K562 (cell line): ENCODE results near the gene NMNAT1. TPM values are rescaled to one million over a fixed set of nuclear protein-coding genes. Genes with fewer than 3 reads are reported as not detected.

Source experiments
- CBX2 ChIP-seq: fragments of 200-600 bp; sonication (generic); IDR thresholded peaks from one replicate; pipeline ENCODE4 v1.6.1; 2012; ENCODE audit warnings: mild to moderate bottlenecking, low read length, inconsistent platforms; ENCODE audit not compliant: insufficient read depth, poor library complexity, severe bottlenecking
- ETV6 ChIP-seq, 3 experiments: fragments of 150-350 bp in 1 of 3; sonication (generic) in 1 of 3; formaldehyde crosslinking in 1 of 3; IDR thresholded peaks; 2 replicates each; pipeline versions ENCODE4 v1.6.1 to v1.8.0; 2014 to 2022; ENCODE audit warnings: borderline replicate concordance in 2 of 3, low read depth in 2 of 3, antibody characterized with exemption in 1 of 3, low read length in 1 of 3, mild to moderate bottlenecking in 1 of 3, missing genetic modification reagents in 1 of 3
- GATAD2B ChIP-seq: fragments of 450-650 bp; IDR thresholded peaks from 2 replicates; pipeline ENCODE4 v1.6.1; 2017; ENCODE audit warnings: mild to moderate bottlenecking, borderline replicate concordance
- IFI16 ChIP-seq: fragments of 250-450 bp; sonication (Bioruptor Pico); IDR thresholded peaks from 2 replicates; pipeline ENCODE4 v2.1.2; 2022; ENCODE audit warnings: mild to moderate bottlenecking, inconsistent platforms
- IRF2 ChIP-seq: sonication (generic); formaldehyde crosslinking; IDR thresholded peaks from 2 replicates; pipeline ENCODE4 v1.8.1; 2022; ENCODE audit warnings: mild to moderate bottlenecking, missing genetic modification reagents
- KDM4B ChIP-seq, 2 experiments: fragments of 450-650 bp in 1 of 2; sonication (generic) in 1 of 2; IDR thresholded peaks; 2 replicates each; pipeline ENCODE4 v1.6.1; 2016 to 2017; ENCODE audit warnings: borderline replicate concordance in 2 of 2, antibody characterized with exemption in 1 of 2, low read depth in 1 of 2, mild to moderate bottlenecking in 1 of 2
- L3MBTL2 ChIP-seq: fragments of 450-650 bp; IDR thresholded peaks from 2 replicates; pipeline ENCODE4 v1.6.1; 2016; ENCODE audit warnings: mild to moderate bottlenecking, moderate library complexity
- MXD1 ChIP-seq: fragments of 250-450 bp; sonication (Bioruptor Pico); IDR thresholded peaks from 2 replicates; pipeline ENCODE4 v1.8.0; 2021; ENCODE audit warnings: borderline replicate concordance, mild to moderate bottlenecking, moderate library complexity; ENCODE audit not compliant: poor library complexity, severe bottlenecking
- NCOA4 ChIP-seq: fragments of 450-650 bp; IDR thresholded peaks from 2 replicates; pipeline ENCODE4 v1.6.1; 2018; ENCODE audit warnings: mild to moderate bottlenecking; ENCODE audit not compliant: partially characterized antibody
- POLR2B ChIP-seq: fragments of 450-650 bp; IDR thresholded peaks from 2 replicates; pipeline ENCODE4 v1.6.1; 2018; ENCODE audit warnings: low read depth; ENCODE audit not compliant: partially characterized antibody
- RAD21 ChIP-seq, 2 experiments: fragments of 250-450 bp in 1 of 2; fragments of 450-650 bp in 1 of 2; sonication (Bioruptor Pico) in 1 of 2; formaldehyde crosslinking in 1 of 2; IDR thresholded peaks in 1 of 2; conservative IDR thresholded peaks in 1 of 2; 2 replicates each; pipeline versions ENCODE4 v1.4.0 to v1.8.0; 2020 to 2022; ENCODE audit warnings: mild to moderate bottlenecking in 2 of 2, moderate library complexity in 1 of 2
- RBM22 ChIP-seq: fragments of 200-400 bp; formaldehyde crosslinking; IDR thresholded peaks from 2 replicates; pipeline ENCODE4 v1.6.1; 2018; ENCODE audit warnings: low read length, low read depth; ENCODE audit not compliant: poor library complexity, severe bottlenecking
- SLC30A9 ChIP-seq: fragments of 250-450 bp; sonication (Bioruptor Pico); IDR thresholded peaks from 2 replicates; pipeline ENCODE4 v1.8.0; 2022; ENCODE audit warnings: mild to moderate bottlenecking, moderate library complexity
- STAT5A ChIP-seq: IDR thresholded peaks from 2 replicates; pipeline ENCODE4 v1.6.1; 2012; ENCODE audit warnings: low read length, inconsistent platforms, borderline replicate concordance
- TFAP4 ChIP-seq: sonication (generic); formaldehyde crosslinking; IDR thresholded peaks from 2 replicates; pipeline ENCODE4 v1.8.0; 2022; ENCODE audit warnings: missing genetic modification reagents, mild to moderate bottlenecking, moderate library complexity, borderline replicate concordance
- ZFP36 ChIP-seq: fragments of 150-350 bp; IDR thresholded peaks from 2 replicates; pipeline ENCODE4 v1.6.1; 2018; ENCODE audit warnings: low read length, low read depth; ENCODE audit not compliant: partially characterized antibody
- ZFX ChIP-seq: sonication (generic); formaldehyde crosslinking; IDR thresholded peaks from 2 replicates; pipeline ENCODE4 v1.8.0; 2022; ENCODE audit warnings: mild to moderate bottlenecking, missing genetic modification reagents, moderate library complexity
- ZNF277 ChIP-seq: fragments of 250-450 bp; sonication (Bioruptor Pico); IDR thresholded peaks from 2 replicates; pipeline ENCODE4 v1.8.0; 2022; ENCODE audit warnings: inconsistent platforms, mild to moderate bottlenecking, moderate library complexity, borderline replicate concordance
- ZNF282 ChIP-seq: sonication (generic); formaldehyde crosslinking; IDR thresholded peaks from 2 replicates; pipeline ENCODE4 v1.8.1; 2023; ENCODE audit warnings: missing genetic modification reagents
- ZNF644 ChIP-seq: fragments of 200-800 bp; sonication (Bioruptor generic); IDR thresholded peaks from 2 replicates; pipeline ENCODE4 v1.6.1; 2016; ENCODE audit warnings: low read depth, missing genetic modification characterization, missing compliant biosample characterization
- polyA plus RNA-seq, 8 experiments: library from polyadenylated mRNA; depleted of rRNA in 4 of 8; stranded (reverse) in 5 of 8; unstranded in 3 of 8; fragments of >200 nt; fragmentation: Nextera tagmentation in 2 of 8; fragmentation: Illumina TruSeq in 1 of 8; extraction: Ambion mirVana in 2 of 8; extraction: Trizol in 1 of 8; gene quantifications; 2 replicates each; pipeline versions ENCODE4 v1.2.1 to v1.2.3, GENCODE V29; 2011 to 2014; ENCODE audit warnings: inconsistent platforms in 1 of 8, missing spikeins in 1 of 8
- total RNA-seq, 7 experiments: library from RNA; depleted of rRNA in 6 of 7; stranded (reverse); fragments of >200 nt in 6 of 7; fragmentation: Illumina TruSeq in 2 of 7; extraction: Trizol in 2 of 7; gene quantifications; 2 replicates each; pipeline versions ENCODE4 v1.2.1 to v1.2.3, GENCODE V29; 2011 to 2021; ENCODE audit warnings: low replicate concordance in 1 of 7

NMNAT1 gene
- total and polyA plus RNA-seq, 9 of the 15 experiments (the other 6 are each of a cell fraction or from before 2014, with no cell fraction given) = 5.1 to 14.6 (median 12.1) TPM

DNA sequence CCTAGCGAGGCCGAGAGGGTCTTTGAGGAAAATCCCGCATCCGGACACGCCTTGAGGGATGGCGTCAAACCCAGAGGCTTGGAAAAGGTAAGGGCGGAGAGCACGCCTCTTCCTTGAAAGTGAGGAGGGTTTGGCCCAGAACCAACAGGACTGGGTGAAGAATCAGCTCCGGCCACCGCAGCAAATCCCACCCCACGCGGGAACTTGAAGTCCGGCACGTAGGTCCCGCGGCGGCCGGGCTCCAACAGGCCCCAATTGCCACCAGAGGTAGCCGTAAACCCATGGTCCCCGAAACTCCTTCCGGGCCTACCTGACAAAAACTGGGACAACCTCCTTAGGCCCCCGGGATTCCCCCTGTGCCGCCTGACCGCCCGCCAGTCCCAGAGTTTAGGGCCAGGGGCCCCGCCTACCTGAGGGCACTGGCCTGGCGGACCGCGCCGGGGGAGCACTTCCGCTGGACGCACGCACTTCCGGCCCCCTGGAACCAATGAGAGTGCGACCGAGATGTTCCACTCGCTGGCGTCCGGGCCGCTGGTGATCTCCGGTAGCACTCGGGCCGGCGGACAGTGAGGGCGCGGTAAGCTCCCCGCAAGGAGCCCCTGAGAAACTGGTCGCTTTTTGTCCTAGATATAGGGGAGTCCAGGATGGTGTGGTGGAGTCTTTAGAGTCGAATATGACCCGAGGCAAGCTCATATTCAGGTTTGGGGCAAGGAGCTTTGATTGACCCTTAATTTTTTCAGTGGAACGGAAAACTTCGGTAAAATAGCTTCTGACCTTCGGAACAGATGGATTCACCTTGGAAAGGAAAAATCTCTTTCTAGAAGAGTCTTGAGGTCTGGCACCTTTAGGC lies at the start of gene NMNAT1, which contains the start of gene LZIC (continued):
- TF ChIP-seq RAD21 (CRISPR knock-in tag; conservative IDR thresholded peaks at IDR 0.05 in 1 of 2, IDR thresholded peaks at IDR 0.05 in 1 of 2) (no peak; a peak in 1 of 4 replicates), L3MBTL2 (peak; percentile 69), SLC30A9 (CRISPR knock-in tag) (no peak), RBM22 (peak; percentile 92), IRF2 (CRISPR knock-in tag) (no peak), ZNF644 (tag) (peak; percentile 55), GATAD2B (peak; percentile 60; the same call in 1 of the 2 replicates), TFAP4 (CRISPR knock-in tag) (peak; percentile 91), KDM4B (IDR thresholded peaks at IDR 0.05; ENCODE audit: borderline replicate concordance in 2 of 2, low read depth in 1 of 2) (peak in 1 of 2 experiments; percentile 99; a peak in 2 of 4 replicates), ETV6 (IDR thresholded peaks at IDR 0.05; ENCODE audit: borderline replicate concordance in 1 of 2, low read depth in 2 of 2, low read length in 1 of 2) (peak in 1 of 2 experiments; percentile 49; a peak in 1 of 4 replicates), ETV6 (CRISPR knock-in tag; IDR thresholded peaks at IDR 0.05; ENCODE audit: borderline replicate concordance) (no peak), MXD1 (CRISPR knock-in tag) (peak; percentile 62), IFI16 (CRISPR knock-in tag) (no peak), STAT5A (no peak), ZFX (CRISPR knock-in tag) (peak; percentile 100), ZNF277 (no peak), CBX2 (no peak), NCOA4 (no peak), ZNF282 (peak; percentile 17; the same call in 1 of the 2 replicates), POLR2B (peak; percentile 96), ZFP36 (no peak)
